ENCODE data around the gene FAM76A.
"Not testable (repeated sequence)": the region's sequence is repeated elsewhere in the genome, so short reads cannot be mapped to it uniquely, and the experiment has no call there.

FAM76A gene

DNA sequence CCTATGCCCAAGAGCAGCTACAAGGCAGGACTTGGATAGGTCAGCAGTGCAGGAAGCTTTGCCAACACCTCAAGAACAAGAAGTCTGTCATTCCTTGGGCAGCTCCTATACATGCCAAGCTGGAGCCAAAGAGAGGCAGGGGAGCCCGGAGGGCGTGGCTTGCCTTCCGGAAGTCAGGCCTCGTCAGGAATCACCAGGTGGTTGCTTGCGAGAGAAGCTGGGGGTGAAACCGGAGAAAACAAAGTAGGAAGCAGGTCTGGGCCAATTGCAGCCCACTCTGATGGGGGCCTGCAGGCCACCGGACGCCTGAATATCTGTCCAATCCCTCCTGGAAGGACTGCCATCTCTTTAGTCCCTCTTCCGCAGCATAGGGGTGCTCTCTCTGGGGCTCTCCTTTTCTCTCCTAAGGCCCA, 794 bp upstream of the FAM76A start:
- DNase-seq (ENCODE audit: low read depth) = no peak

- no peak for DNase-seq (ENCODE audit: low read depth)
These were observed 648 bp downstream of the FAM76A start for GRCh38 chr1:27726173-27727044.

DNA sequence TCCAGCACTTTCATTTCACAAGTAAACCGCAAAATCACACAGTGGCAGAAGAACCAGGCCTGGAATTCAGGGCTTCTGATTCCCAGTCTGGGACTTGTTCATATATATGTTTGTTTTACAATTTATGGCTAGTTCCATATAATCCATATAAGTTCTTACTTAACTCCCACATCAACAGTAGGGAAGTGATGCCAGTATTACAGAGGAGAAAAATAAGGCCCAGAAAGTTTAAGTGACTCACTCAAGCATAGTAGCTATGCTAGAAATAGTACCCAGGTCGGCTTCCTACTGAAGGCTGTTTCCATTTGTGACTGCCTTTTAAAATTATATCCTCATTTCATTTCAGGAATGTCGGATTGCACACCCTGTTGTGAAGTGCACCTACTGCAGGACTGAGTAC, 1.4 kb downstream of the FAM76A start:
- DNase-seq (ENCODE audit: low read depth) = no peak

DNA sequence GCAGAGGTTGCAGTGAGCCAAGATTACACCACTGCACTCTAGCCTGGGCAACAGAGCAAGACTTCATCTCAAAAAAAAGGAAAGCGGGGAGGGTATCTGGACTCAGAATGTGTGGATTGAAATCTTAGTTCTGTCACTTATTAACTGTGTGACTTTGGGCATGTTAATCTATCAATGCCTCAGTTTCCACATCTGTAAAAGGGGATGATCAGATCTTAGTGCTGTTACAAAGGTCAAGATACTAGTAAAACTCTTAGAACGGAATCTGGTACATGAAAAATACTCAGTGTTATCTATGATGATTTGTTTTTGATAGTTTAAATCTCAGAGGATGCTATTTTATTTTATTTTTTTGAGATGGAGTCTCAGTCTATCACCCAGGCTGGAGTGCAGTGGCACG, 10.5 kb downstream of the FAM76A start:
- DNase-seq (ENCODE audit: low read depth) = no peak

DNA sequence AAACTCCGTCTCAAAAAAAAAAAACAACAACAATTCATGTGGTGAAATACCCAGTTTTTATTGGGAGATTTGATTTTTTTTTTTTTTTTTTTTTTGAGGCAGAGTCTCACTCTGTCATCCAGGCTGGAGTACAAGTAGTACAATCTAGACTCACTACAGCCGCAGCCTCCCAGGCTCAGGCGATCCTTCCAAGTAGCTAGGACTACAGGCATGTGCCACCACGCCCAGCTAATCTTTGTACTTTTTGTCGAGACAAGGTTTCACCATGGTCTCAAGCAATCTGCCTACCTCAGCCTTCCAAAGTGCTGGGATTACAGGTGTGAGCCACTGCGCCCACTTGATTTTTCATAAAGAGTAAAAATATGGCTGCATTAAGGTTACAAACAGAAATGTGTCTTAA, 15.4 kb downstream of the FAM76A start:
- no peak for DNase-seq (ENCODE audit: low read depth)

GRCh38 chr1:27744556-27744955, 18.8 kb downstream of the FAM76A start:
- DNase-seq (ENCODE audit: low read depth) = no peak

DNA sequence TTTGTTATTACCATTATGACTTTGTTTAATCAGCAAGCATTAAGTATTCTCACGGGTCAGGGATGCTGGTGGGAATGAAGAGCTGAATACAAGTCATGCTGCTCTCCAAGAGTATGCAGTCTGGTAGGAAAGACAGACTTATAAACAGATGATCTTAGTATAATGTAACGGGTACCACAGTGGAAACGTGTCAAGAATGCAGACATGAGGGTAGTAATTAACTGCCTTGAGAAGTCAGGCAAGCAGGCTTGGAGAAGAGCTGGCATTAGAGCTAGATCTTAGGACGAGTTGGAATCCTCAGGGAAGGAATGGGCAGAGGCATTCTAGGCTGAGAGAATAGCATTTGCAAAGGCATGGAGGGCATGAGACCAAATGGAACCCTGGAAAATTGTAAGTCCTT, 19.7 kb downstream of the FAM76A start:
- no peak for DNase-seq (ENCODE audit: low read depth)

DNA sequence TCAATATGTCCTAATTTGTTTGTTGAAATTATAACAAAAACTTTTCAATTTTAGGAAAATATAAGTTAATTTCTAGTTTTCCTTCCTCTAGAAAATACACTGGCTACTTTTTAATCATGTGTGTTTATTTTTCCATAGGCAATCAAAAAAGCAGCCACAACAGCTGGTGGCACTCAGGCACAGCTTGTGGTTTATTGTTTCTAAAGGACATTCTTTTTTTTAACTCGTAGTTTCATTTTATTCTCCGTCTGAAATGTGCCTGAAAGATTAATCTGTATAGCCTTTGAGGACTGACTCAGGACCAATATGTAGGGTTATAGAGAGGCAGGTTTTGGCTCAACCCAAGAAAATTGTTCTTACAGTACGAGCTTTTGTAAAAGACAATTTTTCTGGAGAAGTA, 26.6 kb downstream of the FAM76A start:
- no peak for DNase-seq (ENCODE audit: low read depth)

DNA sequence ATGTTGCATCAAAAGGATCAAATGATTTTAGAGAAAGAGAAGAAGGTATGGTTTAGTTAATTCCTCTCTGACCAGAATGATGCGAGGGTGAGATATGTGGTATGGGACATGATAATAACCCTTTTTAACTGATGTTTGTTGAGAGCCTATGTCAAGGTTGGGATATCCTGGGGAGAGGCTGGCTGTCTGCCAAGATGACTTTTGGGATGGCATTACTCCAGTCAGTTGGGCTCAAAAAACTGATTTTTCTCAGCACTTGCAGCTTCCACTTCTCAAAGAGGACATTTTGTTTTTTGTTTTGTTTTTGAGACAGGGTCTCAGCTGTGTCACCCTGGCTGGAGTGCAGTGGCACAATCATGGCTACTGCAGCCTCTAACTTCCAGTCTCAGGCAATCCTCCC, 29.5 kb downstream of the FAM76A start:
- DNase-seq (ENCODE audit: low read depth) = no peak

- no peak for DNase-seq (ENCODE audit: low read depth)
These were observed 30.1 kb downstream of the FAM76A start for GRCh38 chr1:27755865-27756264.

- no peak for DNase-seq (ENCODE audit: low read depth)
These were observed 33.5 kb downstream of the FAM76A start for GRCh38 chr1:27759236-27759635.

GRCh38 chr1:27760426-27760825, 34.7 kb downstream of the FAM76A start:
- DNase-seq (ENCODE audit: low read depth) = no peak

DNA sequence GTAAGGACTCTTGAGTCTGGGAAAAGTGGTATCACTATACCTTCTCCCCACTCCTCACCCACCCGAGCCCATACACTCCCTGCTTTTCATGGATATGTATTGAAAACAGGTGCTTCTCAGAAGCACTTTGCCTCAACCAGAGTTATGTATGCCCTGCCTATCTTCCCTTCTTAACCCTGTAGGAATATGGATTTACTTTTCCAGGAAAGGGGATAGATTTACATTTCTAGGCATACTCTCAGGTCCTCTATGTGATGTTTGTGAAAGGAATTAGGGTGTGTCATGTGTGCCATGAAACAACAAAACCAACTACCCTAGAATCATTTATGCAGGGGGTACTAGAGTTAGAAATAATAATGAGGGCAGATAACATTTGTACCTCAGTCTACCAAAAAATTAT, 36.3 kb downstream of the FAM76A start:
- no peak for DNase-seq (ENCODE audit: low read depth)

GRCh38 chr1:27763358-27763757, 37.6 kb downstream of the FAM76A start:
- DNase-seq (ENCODE audit: low read depth) = no peak

DNA sequence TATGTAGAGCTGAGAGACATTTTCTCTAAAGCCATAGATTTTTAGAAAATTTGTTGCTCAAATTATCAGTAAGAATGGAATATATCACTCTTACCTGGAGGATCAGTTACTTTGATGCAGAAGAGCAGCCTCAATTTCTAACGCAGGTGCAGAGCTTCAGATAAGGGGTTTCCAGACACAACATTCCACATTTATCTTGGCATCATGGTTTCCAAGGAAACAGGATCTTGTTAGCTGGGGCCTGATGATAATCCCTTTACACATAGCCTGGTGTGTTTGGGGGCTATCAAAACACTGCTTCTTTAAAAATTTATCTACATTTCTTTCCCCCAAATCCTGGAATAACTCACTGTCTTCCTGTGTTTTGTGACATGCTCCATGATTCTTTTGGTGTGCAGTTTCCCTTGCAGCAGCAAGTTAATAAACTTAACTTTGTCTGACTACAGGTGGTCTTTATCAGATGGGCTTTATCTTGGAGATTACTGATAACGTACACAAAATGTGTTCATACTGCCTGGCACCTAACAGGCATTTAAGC, 44.6 kb downstream of the FAM76A start:
- no peak for DNase-seq (ENCODE audit: low read depth)

DNA sequence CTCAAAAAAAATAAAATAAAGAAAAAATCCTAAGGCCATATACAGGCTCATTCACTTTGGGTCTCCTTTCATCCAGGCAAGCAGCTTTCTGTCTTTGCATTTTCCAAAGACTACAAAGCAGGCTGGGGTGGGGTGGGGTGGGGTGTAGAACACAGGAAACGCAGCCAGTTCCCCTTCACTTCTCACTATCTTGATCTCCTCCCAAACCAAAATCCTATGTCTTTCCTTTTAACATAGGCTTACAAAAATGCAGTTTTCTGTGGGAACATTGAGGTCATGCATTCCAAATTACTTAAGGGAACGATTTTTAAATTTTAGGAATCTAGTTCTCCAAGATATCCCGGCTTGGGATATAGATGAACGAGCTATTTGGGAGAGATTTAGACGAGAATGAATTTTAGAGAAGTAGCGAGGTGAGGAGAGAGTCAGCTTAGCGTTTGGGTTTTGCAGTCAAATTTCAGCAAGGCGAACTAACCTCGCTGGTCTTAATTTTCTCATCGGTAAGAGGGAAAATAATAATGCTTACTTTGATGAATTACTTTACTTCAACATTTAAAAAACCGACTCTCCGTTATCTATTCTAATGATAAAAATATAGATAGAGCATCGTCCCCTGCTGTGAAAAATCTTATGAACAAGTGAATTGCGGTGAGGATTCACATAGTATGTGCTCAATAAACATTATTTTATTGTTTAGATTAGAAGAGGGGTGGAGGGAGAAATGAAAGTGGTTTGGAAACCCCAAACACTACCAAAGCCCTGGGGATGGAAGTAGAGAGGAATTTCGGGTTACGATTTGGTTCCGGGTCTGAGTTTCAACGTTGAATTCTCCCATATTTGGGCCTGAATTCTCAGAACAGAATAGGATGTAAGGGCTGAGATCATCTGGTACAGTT, 46.5 kb downstream of the FAM76A start:
- no peak for DNase-seq (ENCODE audit: low read depth)

DNA sequence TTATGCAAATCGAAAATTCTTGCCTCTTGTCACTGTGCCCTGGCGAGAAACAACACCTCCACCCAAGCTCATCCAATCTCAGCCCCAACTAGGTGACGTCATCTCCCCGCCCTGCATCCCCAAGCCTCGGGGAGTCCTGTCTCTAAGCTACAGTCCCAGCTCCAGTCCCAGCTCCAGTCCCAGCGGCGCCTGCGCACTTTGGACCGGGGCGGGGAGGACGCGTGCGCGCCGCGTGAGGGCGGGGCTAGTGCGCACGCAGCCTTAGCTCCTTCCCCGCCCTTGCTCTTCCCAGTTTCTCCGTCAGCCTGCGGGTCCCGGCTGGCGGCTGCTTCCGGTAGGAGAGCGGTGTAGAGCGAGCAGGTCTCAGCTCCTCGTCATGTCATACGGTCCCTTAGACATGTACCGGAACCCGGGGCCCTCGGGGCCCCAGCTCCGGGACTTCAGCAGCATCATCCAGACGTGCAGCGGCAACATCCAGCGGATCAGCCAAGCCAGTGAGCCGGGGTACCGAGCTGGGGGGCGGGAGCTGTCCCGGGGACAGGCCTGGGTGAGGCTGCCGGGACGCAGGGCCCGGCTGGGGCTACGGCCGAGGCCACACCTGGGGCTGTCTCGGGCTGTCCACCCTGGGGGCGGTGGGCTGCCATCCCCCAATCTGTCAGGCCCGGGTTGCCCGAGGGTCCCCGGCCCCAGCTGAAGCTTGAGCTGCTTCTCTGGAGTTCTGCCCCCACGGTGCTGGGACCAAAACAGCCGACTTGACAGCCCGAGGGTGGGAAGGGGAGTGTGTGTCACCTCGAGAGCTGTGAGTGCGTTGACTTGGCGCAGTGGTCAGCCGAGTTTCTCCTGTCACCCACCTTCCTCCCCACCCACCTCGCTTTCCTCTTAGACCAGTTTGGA, 47.4 kb downstream of the FAM76A start, which contains the start of gene STX12:
STX12 (plus strand) TSS at position 288 of the 894 bp plus-strand sequence; CDS start at position 377, 89 bp downstream.
- peak; percentile 100 for DNase-seq (ENCODE audit: low read depth)

- no peak for DNase-seq (ENCODE audit: low read depth)
These were observed 48.2 kb downstream of the FAM76A start for GRCh38 chr1:27773826-27774445.

DNA sequence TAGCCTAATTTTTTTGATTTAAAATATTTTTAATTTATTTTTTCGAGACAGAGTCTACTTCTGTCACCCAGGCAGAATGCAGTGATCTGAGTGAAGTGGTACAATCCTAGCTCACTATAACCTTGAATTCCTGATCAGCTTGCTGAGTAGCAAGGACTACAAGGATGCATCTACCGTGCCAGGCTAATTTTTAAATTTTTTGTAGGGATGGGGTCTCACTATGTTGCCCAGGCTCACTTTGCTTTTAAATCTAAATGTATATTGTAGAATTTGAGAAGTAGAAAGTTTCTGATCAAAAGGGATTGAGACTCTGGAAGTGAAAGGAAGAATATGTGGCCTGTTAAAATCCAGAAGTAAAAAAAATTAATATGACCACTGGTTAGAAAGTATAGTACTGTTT, 48.9 kb downstream of the FAM76A start:
- DNase-seq (ENCODE audit: low read depth) = no peak

- DNase-seq (ENCODE audit: low read depth) = not testable (repeated sequence)
These were observed 49.6 kb downstream of the FAM76A start for GRCh38 chr1:27775336-27775735.

DNA sequence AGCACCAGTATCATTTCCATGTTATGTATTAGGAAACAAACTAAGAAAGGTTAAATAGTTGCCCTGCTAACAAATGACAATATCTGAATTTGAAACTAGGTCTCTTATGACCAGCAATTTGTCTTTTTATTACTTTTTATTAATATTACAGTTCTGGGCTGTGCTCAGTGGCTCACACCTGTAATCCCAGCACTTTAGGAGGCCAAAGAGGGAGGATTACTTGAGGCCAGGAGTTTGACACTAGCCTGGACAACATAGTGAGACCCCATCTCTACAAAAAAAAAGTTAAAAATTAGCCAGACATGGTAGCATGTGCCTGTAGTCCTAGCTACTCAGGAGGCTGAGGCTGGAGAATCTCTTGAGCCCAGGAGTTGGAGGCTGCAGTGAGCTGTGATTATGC, 50.5 kb downstream of the FAM76A start:
- DNase-seq (ENCODE audit: low read depth) = not testable (repeated sequence)
